22Rv1 (cell line): Measurements from ENCODE around the gene CELA1.

Experiments
- H3K27ac ChIP-seq: fragments of 450-650 bp; 2 replicates; pipeline ENCODE4 v1.5.1; 2017
- ZFX ChIP-seq: fragments of 450-650 bp; IDR thresholded peaks from 2 replicates; pipeline ENCODE4 v1.6.1; 2017; ENCODE audit warnings: antibody characterized with exemption, borderline replicate concordance
- TF ChIP-seq, protein P1 (sequence below): fragments of 450-650 bp; IDR thresholded peaks from 2 replicates; pipeline ENCODE4 v1.5.1; 2017; ENCODE audit warnings: mild to moderate bottlenecking

Gene CELA1

GRCh38 chr12:51346581-51346980, at the start of gene CELA1:
CELA1 (minus strand) TSS chr12:51346679; CDS start chr12:51346638, 41 bp downstream.
- TF ChIP-seq, protein P1, sequence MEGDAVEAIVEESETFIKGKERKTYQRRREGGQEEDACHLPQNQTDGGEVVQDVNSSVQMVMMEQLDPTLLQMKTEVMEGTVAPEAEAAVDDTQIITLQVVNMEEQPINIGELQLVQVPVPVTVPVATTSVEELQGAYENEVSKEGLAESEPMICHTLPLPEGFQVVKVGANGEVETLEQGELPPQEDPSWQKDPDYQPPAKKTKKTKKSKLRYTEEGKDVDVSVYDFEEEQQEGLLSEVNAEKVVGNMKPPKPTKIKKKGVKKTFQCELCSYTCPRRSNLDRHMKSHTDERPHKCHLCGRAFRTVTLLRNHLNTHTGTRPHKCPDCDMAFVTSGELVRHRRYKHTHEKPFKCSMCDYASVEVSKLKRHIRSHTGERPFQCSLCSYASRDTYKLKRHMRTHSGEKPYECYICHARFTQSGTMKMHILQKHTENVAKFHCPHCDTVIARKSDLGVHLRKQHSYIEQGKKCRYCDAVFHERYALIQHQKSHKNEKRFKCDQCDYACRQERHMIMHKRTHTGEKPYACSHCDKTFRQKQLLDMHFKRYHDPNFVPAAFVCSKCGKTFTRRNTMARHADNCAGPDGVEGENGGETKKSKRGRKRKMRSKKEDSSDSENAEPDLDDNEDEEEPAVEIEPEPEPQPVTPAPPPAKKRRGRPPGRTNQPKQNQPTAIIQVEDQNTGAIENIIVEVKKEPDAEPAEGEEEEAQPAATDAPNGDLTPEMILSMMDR = no peak
- no peak for TF ChIP-seq ZFX
- H3K27ac ChIP-seq = no peak within 1 kb of the TSS

GRCh38 chr12:51395283-51396230, 49.1 kb upstream of the CELA1 start:
- TF ChIP-seq, protein P1 = no peak
- TF ChIP-seq ZFX = no peak
- no peak overlapping the region for H3K27ac ChIP-seq

DNA sequence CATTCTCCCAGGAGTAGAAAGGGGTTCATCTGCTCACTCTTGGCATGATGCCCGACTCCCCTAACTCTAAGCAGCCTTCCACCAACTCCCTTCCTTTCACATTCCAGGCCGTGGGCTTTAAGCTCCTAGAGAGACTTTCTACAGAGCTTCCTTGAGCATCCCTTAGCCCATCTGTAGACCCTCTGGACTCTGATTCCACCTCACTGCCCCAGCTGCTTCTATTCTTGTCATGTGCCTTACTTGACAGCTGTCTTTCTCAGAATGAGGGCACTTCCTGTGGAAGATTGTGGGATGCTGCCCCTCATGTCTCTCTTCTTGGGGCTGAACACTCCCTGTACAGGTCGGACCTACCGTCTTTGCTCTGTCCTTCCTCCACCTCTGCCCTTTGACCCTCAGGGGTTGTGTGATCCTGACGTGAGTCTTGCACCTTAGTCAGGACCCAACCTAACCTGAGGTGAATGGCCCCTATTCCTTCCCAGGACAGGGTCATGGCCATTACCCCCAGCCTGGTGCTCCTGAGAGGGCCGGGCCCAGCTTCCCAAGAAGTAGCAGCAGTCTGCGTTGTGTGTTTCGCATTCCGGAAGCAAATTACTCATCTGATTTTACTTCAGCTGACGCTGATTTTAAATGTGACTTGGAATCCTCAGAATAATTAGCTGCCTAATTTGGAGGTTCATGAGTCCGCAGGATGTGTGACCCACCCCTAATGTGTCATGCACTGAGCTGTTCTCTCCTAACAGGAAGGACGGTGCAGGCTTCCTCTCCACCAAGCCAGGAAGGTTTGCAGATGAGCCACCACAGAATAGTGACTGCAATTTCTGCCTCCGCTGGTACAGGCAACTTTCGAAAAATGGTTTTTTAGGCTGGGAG, 47.4 kb upstream of the CELA1 start:
- TF ChIP-seq ZFX = no peak
- TF ChIP-seq, protein P1 = no peak
- H3K27ac ChIP-seq = no peak overlapping the region

DNA sequence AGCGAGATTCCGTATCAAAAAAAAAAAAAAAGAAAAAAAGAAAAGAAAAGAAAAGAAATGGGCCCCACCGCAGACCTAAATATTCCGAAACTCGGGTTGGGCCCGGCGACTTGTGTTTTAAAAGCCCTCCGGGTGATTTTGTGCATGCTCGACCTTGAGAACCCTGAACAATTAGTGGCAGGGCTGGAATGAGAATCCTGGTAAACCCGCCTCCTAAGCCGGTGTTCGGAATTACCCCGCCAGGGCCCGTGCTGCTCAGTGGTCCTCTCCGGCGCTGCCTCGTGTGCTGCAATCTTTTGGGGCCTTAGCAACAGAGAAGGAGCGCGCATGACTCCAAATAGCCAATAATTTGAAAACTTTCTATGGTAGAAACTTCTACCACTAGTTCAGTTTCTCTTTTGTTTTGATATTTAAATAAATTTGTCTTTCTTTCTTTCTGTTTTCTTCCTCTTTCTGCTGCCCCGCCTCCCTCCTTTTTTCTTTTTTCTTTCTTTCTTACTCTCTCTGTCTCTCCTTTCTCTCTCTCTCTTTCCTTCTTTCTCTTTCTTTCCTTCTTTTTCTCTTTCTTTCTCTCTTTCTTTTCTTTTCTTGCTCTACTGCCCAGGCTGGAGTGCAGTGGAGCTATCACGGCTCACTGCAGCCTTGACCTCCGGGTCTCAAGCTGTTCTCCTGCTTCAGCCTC, 46.2 kb upstream of the CELA1 start:
- no peak overlapping the region for H3K27ac ChIP-seq
- TF ChIP-seq ZFX = no peak

- TF ChIP-seq, protein P1 = no peak
- no peak for TF ChIP-seq ZFX
- no peak within 1 kb of the TSS for H3K27ac ChIP-seq
These were observed 45.0 kb upstream of the CELA1 start, which contains the start of gene GALNT6 for GRCh38 chr12:51391283-51392123. GALNT6 (minus strand) TSS chr12:51391406; CDS start chr12:51379781, 11,625 bp downstream.

DNA sequence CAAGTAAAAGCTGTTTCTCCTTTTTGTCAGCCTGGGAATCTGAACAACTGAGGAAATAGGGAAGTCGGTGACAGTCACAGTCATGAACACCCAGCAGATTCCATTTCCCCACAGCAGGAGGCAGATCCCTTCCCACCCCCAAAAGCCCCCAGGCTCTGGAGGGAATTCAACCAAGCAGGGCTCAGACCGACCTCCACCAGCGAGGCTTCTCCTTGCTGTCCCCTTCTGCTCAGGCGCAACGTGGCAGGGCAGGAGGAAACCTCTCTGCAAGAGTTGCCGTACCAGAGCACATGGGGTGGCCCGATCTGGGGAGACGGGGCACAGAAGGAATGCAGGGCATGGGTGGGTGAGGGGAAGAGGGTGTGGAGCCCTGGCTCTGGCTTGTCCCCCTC, 44.4 kb upstream of the CELA1 start:
- TF ChIP-seq ZFX = no peak
- TF ChIP-seq, protein P1 = no peak
- H3K27ac ChIP-seq = no peak overlapping the region
